PC-9 (cell line): ENCODE data around the gene DYNC2LI1.

Experiments used
- CTCF ChIP-seq: fragments of 200-600 bp; sonication (generic); conservative IDR thresholded peaks from 2 replicates; pipeline ENCODE4 v1.6.1; 2017; ENCODE audit warnings: mixed run types, antibody characterized with exemption, mild to moderate bottlenecking, moderate library complexity
- EZH2 ChIP-seq: fragments of 200-600 bp; sonication (generic); IDR thresholded peaks from 2 replicates; pipeline ENCODE4 v1.8.0; 2017; ENCODE audit warnings: antibody characterized with exemption, low read depth

GRCh38 chr2:43818761-43819160, 44.9 kb downstream of the DYNC2LI1 start:
- TF ChIP-seq CTCF (no peak), EZH2 (no peak)
